HUDEP-2 (cell line): ENCODE data around the gene DNASE1L2.
A peak's percentile ranks its signal among the peaks of the same experiment; 100 is the strongest.
"Not testable (repeated sequence)": the region's sequence is repeated elsewhere in the genome, so short reads cannot be mapped to it uniquely, and the experiment has no call there.

Experiments used
- DNase-seq, 76 experiments: peaks; one replicate each; lab custom pipeline; 2025; ENCODE audit not compliant: unreplicated experiment in 76 of 76; lab: John Stamatoyannopoulos, UW

DNASE1L2 gene

DNA sequence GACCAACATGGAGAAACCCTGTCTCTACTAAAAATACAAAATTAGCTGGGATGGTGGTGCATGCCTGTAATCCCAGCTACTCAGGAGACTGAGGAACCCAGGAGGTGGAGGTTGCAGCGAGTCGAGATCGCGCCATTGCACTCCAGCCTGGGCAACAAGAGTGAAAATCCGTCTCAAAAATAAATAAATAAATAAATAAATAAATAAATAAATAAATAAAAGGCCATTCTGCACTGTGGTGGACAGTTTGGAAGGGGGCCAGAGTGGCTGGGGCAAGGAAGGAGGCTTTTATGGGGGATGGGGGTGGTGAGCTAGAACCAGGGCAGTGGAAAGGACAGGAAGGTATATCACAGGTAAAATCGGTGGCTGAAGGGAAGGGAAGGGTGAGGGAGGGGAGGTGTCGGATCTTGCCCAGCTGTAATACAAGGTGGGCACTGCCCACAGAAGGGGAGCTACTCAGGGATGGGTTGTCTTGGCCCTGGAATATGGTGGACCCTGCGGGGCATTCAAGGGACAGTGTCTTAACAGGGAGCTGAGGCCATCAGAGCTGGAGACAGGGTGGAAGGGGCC, 33.0 kb upstream of the DNASE1L2 start:
- DNase-seq: not testable (repeated sequence)

DNA sequence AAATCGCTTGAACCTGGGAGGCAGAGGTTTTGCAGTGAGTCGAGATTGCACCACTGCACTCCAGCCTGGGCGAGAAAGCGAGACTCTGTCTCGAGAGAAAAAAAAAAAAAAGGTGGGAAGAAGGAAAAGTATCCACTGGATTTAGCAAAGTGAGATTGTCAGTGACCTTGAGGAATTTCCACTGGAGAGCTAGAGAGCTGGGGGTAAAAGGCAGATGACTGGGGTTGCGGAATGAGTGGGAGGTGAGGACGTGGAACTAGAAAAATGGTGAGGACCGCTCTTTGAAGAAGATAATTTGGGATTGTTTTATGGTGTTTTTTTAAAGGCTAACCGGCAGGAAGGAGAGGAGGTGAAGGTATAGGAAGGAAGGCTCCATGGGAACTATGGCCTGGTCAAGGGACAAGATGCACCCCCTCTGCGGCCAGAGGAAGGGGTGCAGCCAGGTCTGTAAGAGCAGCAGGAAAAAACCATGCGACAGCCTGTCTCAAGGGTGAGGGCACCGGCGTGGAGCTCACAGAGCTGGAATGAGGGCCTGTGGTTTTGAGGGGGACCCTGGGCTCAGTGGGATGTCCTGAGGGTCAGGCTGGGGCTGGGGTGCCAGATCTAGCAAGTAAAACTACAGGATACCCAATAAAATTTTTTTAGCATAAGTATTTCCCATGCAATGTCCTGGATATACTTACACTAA, 31.7 kb upstream of the DNASE1L2 start:
- DNase-seq: no peak

DNA sequence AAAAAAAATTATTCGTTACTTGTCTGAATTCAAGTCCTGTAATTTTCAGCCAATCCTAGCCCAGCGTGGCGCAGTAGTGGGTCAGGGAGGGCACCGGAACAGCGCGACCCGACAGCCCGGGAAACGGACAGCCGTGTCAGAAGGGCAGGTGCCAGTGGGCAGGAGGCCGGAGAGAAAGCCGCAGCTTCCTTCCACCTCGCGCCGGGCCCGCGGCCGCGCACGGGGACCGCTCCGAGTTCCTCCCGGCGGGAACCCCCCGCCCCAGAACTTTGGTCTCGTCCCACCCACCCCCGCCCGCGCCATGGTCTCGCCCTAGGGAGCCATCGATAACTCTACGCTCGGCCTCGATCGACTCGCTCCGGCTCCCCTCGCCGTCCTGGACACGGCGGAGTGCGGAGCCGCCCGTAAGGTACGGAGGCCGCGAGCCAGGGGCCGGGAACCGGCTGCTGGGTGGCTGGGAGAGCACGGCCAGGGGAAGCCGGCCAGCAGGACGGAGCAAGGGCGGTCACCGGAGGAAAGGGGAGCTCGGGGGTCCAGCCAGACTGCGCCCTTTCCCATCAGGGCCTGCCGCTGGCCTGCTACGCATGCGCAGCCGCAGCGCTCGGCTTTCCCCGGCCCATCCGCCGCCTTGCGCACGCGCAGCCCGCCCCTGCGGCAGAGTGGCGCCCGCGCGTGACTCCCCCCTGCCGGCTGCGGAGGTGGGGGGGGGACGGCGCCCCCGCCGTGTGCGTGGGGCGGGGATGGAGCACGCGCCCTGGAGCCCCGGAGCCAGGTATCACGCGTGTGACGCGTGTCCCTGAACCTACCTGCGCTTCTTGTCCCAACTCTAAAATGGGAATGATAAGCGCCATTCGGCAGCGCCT, 30.9 kb upstream of the DNASE1L2 start, which contains the start of gene MLST8:
Gene MLST8, plus strand, starts transcription at position 351 of the 863 bp plus-strand sequence. CDS start 632 bp downstream, outside the sequence.
- DNase-seq: peak in 70 of 76 experiments; percentile 18 to 95 (median 76)

DNA sequence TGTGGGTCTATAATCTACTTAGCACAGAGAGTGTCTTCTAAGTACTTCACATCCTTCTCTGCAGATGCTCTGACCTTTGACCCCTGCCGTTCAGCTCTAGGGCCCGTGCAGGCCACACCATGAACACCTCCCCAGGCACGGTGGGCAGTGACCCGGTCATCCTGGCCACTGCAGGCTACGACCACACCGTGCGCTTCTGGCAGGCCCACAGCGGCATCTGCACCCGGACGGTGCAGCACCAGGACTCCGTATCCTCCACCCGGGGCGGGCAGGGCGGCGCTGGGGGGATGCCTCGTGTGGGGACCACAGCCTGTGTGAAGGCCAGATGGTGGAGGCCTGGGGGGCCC, 30.3 kb upstream of the DNASE1L2 start:
- DNase-seq: peak in 2 of 76 experiments; percentile 49 to 61

DNA sequence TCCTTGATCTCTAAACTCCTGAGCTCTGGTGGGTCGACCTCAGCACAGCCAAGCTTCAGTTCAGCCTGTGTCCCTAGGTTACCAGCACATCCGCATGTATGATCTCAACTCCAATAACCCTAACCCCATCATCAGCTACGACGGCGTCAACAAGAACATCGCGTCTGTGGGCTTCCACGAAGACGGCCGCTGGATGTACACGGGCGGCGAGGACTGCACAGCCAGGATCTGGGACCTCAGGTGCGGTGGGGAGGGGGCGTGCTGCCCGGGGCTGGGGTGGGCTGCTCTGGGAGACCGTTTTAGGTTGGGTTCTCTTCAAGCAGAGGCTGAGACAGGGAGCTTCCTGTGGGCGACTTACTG, 29.8 kb upstream of the DNASE1L2 start:
- no peak for DNase-seq

DNA sequence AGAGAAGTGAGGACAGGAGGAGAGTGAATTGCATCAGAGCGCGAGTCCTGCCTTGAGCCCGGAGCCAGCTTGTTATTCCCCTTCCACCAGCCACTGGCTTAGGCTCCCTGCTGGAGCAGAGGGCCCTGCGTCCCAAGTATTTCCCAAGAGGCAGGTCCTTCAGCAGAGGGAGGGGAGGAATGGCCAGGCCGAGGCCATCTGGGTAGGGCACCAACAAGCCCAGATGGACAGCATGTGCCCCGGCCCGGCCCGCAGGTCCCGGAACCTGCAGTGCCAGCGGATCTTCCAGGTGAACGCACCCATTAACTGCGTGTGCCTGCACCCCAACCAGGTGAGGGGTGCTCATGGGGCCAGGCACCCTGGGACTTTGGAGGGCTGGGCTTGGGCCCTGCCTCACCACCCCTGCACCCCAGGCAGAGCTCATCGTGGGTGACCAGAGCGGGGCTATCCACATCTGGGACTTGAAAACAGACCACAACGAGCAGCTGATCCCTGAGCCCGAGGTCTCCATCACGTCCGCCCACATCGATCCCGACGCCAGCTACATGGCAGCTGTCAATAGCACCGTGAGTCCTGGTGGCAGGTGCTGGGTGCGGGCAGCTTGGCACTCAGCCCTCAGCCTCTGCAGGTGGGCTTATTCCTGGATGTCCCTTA, 29.3 kb upstream of the DNASE1L2 start:
- no peak for DNase-seq

DNA sequence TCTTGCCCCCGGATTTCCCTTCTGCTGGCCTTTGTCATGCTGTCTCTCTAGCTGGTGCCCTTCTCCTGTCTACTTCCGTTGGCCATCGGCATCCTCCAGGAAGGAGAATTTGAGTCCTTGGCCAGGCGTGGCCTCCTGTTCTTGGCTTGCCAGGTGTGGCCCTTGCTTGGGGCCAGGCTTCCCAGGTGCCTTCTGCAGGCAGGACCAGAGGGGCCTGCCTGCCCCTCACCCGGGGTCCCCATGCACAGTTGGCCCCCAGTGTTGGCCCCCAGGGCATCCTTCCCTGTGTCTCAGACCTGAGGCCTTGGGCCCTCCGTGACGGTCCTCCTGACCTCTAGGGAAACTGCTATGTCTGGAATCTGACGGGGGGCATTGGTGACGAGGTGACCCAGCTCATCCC, 28.4 kb upstream of the DNASE1L2 start:
- DNase-seq: no peak

DNA sequence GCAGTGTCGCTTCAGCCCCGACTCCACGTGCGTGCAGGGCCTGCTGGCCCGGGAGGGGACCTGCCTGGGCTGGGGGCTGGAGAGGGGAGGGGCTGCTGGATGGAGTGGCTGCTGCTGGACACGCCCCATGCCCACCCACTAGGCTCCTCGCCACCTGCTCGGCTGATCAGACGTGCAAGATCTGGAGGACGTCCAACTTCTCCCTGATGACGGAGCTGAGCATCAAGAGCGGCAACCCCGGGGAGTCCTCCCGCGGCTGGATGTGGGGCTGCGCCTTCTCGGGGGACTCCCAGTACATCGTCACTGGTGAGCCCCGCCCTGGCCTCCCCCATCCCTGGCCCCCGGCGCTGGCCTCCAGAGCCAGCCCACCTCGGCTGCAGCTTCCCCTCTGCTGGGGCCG, 27.9 kb upstream of the DNASE1L2 start:
- DNase-seq: no peak

DNA sequence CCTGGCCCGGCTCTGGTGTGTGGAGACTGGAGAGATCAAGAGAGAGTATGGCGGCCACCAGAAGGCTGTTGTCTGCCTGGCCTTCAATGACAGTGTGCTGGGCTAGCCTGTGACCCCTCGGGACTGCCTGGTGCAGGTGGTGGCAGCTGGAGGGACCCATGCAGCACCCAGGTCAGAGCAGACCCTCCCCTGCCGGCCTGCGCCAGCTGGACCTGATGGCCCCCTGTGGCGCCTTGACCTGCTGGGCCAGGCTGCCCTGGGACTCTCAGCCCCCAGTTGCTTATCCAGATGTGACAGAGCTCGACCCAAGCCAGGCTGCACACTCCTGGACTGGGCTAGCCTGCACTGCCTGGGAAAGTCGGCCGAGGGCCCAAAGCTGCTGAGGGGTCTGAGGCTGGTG, 27.5 kb upstream of the DNASE1L2 start:
- no peak for DNase-seq

DNA sequence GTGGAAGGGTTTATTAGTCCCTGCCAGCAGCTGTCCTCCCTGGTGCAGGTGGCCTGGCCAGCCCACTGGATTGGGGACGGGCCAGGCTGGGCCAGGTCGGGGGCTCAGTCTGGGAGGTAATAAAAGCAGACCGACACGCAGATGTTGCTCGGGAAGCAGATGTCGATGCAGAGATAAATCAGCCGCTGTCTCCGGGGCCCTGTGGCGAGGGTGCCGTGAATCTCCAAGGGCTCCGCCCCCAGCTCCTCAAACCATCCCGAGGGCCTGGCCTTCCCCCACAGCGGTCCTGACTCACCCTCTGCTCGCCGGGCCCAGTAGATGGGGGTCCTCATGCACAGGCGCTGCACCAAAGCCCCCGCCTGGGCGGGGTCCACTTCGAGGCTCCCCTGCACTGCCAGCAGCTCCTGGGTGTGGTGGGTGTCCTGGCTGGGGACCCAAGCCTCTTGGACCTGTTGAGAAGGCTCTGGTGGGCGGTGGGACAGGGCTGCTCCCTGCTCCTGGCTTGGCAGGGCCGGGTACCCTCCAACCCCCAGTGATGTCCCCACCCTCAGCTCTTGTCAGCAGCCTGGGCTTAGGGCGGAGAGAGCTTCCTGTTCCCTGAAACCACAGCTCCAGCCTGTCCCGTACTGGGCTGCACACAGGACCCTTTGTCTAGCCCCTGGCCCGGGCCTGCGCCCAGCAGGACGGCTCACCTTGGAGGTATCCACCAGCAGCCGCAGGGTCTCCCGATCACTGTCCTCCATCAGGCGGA, 26.8 kb upstream of the DNASE1L2 start:
- no peak for DNase-seq

DNA sequence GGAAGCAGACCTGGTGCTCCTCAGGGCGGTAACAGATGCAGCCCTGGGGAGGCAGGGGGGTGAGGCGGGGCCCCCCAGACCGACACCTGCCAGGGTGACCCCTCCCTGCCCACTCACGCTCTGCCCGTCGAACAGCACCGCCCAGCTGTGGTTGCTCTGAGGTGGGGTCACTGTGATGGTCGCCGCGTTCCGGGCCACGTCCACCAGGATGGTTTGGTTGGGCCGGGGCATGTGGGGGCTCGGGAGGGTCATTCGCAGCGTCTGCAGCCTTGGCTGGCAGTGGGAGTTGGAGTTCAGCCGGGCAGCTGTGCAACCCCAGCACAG, 26.3 kb upstream of the DNASE1L2 start:
- no peak for DNase-seq

DNA sequence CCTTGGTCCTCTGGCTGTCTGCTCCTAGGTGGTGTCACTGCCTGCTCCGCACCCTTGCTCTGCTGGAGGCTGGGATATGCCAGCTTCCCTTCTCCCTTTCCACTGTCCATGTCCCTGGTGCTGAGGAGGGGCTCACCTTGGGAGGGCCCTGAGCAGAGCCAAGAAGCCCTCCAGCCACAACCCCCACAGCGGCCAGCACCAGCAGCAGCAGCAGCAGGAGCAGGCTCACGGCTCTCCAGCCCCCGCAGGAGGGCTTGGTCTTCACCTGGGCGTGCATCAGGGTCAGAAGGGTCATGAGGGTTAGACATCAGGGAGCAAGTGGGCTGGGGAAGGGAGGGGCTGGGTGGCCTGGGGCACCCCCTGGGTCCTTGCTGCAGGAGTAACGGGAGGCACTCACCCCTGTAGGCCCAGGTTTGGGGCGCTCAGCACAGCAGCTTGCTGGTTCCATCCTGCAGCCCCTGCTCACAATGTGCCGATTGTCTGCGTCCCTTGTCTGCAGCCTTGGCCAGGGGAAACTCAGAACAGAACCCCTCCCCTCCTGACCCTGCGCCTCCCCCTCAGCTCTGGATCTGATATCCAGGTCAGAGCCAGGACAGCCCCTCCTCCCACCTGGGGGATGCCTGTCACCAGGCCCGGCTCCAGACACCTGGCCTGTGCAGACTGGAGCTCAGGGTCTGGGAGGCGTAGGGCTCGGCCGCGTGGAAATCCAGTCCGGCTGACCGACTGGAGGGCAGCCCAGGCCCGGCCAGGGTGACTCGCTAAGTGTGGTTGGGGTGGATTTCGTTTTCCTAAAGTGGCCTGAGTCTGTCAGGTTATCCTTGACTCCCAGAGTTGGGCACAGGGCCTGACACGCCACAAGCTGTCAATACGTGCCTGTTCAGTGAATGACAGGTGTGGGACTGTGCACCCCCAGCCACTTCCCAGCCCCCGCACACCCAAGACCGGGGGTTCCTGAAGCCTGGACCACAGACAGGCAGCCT, 25.6 kb upstream of the DNASE1L2 start, which contains the start of gene BRICD5:
Gene BRICD5, minus strand, starts transcription at position 478 of the 980 bp plus-strand sequence. Its CDS starts 30 bp downstream, at position 448.
- DNase-seq: no peak

DNA sequence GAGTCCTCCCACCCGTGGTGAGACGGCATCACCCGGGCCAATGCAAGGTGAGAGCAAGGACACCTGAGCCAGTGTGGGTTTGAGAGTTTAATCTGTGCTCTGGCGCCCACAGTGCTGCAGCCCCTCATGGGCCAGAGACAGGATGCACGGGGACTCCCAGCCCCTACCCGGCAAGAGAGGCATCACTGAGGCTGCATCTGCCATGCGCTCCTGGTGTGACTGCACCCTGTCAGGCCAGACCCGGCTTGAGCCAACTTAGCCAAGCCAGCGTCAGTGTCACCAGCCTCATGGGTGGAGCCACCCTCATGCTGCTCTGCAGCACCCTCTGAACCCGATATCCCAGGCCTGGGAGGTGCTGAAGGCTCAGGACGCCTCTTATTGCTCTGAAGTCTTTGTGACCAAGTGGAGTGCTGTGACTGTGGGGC, 24.3 kb upstream of the DNASE1L2 start:
- peak in 30 of 76 experiments; percentile 7 to 51 (median 30) for DNase-seq

DNA sequence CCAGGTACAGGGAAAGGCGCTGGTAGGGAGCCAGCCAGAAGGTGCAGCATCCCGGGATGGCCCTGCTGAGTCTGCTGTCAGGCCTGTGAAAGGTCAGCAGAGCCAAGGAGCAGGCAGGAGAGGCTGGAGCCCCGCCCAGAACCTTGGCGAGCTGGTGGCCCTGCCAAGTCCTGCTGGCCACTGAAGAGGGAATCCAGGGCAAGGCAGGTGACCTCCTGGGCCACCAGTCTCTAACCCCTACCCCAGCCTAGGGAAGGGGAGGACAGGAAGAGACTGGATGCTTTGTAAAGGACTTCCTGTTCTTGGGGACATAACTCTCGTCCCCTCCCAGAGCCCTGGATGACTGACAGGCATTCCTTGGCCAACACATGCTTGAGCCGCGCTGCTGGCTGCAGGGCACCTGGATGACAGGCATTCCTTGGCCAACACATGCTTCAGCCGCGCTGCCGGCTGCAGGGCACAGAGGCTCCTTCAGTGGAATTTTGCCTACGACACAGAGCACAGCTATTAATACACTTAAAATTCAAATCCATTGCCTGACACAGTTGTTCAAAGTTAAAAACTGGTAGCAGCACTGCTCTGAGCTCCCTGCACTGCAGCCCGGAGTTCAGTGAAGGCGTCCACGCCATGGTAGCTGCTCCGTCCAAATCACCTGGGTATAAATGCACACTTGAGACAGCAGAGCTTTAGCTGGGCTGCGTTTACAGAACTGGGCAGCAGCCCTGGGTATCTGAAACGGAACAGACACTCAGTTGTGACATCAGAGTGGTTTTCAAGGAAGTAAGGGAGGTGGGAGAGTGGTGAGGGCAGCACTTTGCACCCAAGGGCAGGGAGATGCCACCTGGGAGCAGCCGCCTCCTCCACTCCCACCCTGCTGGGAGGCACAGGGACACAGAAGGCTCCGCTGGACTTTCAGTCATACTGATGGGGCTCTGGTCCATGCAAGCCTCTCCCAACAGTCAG, 23.6 kb upstream of the DNASE1L2 start:
- peak in 5 of 76 experiments; percentile 11 to 49 (median 31) for DNase-seq

DNA sequence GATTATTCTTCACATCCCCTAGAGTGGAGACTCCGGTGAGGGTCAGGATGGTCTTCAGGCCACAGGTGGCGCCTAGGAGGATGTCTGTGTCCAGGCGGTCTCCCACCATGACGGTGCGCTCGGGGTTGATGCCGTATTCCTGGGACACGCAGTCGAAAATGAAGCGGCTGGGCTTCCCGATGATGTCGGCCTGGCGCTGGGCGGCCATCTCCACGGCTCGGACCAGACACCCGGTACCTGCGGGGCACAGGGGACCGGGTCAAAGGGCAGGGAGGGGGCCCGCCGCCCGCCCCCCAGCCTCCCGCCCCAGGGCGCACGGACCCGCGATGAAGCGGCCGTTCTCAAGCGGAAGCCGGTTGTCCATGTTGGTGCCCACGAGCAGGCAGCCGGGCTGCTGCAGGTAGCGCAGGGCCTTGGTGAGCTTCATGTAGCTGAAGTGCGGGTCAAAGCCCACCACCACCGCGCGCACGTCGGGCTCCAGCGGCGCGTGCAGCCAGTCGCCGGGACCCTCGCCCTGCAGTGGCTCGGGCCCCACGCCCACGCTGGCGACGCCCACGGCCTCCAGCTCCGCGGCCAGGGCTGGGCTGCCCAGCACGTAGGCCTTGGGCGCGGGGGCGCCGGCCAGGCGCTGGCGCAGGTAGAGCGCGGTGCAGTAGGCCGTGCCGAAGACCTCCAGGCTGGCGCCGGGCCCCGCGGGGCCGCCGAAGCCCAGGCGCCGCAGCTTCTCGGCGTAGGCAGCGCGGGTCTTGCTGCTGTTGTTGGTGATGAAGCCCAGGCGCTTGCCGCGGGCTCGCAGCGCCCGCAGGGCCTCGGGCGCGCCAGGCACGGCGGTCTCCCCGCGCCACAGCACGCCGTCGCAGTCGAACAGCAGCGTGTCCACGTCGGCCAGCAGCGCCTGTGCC, 22.2 kb upstream of the DNASE1L2 start:
- DNase-seq: peak in 2 of 76 experiments; percentile 13 to 52

DNA sequence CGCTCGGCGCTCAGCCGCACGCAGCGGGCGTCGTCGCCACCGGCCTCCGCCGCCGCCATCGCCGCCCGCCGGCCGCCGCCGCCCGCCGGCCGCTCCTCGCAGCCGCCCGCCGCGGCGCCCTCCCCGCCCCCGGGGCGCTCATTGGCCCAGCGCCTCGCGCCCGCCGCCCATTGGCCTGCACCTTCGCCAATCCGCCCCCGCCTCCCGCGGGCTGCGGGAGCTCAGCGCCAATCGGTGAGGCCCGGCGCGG, 21.6 kb upstream of the DNASE1L2 start, which contains the start of gene PGP:
Gene PGP, minus strand, starts transcription at position 122 of the 250 bp plus-strand sequence. Its CDS starts 63 bp downstream, at position 59.
- no peak for DNase-seq

DNA sequence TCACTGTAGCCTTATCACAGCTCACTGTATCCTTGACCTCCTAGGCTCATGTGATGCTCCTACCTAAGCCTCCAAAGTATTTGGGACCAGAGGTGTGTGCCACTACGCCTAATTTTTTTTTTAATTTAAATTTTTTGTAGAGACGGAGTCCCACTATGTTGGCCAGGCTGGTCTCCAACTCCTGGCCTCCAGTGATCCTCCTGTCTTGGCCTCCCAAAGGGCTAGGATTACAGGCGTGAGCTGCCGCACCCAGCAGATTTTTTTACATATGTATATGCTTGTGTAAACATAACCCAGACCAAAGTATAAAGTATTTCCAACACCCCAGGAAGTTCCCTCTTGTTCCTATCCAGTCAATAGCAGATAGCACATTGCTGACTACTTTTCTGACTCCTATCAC, 19.9 kb upstream of the DNASE1L2 start:
- DNase-seq: no peak
